Right ventricle myocardium superior (tissue), 1 donor: ENCODE results near the gene TRIM71. TPM values are rescaled to one million over a fixed set of nuclear protein-coding genes. Genes with fewer than 3 reads are reported as not detected.
"Not testable (repeated sequence)": the region's sequence is repeated elsewhere in the genome, so short reads cannot be mapped to it uniquely, and the experiment has no call there.

Experiments
- ATAC-seq: fragments of 200-7000 bp; cut with Tn5 transposase; one replicate; pipeline ENCODE4 v1.9.1; 2020; ENCODE audit warnings: mild to moderate bottlenecking; ENCODE audit not compliant: poor library complexity
- DNase-seq: peaks from one replicate; pipeline ENCODE4 v3.0.0-alpha.2; 2020
- intact Hi-C: fragments of 100-400 bp; cut with DNase I; formaldehyde crosslinking; loops from one replicate; pipeline ENCODE4 v1.11.2; 2022
- total RNA-seq: library from RNA; stranded (reverse); fragmentation: NEBNext Ultra II Directional; extraction: Animal tissue kit (Norgen Biotek cat#: 25700); gene quantifications from one replicate; pipeline ENCODE4 v1.2.1, GENCODE V29; 2021
- donor health status: DM: no; HTN: yes; CAD: no; lungs with severe emphysema.

The TRIM71 gene
- total RNA-seq, 1 donor from 2014 or later = not detected

DNA sequence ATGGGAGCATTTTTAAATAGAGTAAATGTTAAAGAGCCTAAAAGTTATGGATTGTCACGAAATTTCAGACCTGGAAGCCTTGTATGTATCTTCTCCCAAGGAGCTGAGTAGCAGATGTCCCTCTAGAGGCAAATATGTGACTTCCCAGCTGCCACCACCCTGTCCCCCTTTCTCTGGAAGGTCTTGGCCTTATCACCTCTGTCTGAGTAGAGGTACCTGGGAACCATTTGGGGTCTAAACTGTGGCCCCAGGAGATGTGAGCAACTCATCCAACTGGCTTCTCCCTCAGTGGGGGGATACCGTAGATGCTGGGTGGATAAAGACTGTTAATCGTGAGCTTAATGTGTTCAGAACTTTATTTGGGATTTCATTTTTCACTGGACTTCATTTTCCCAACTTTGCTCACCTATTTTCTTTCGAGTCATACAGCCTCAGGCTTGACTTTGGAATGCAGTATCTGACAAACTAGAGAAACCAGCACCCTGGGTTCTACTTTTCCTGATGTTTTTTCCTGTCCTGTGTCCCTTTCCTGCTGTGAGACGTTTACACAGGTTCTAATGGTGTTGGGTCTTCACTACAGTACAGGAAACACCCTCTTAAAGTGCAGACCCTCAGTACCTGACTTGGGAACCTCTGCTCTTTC, 80.3 kb downstream of the TRIM71 start:
- intact Hi-C loops = no loop called here
- ATAC-seq = no peak
- DNase-seq = no peak

DNA sequence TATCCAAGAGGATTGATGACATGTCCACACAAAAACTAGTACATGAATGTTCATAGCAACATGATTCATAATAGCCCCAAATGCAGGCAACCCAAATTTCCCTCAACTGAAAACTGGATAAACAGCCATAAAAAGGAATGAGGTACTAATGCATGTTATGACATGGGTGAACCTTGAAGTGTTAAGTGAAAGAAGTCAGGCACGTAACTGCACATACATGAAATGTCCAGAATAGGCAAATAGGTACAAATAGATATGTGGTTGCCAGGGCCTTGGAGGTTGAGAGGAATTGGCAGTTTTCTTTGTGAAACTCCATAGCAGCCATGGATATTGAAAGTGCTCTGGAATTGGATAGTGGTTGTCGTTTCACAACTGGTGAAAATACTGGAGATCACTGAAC, 81.5 kb downstream of the TRIM71 start:
- intact Hi-C loops = no loop called here
- no peak for ATAC-seq
- DNase-seq = no peak

DNA sequence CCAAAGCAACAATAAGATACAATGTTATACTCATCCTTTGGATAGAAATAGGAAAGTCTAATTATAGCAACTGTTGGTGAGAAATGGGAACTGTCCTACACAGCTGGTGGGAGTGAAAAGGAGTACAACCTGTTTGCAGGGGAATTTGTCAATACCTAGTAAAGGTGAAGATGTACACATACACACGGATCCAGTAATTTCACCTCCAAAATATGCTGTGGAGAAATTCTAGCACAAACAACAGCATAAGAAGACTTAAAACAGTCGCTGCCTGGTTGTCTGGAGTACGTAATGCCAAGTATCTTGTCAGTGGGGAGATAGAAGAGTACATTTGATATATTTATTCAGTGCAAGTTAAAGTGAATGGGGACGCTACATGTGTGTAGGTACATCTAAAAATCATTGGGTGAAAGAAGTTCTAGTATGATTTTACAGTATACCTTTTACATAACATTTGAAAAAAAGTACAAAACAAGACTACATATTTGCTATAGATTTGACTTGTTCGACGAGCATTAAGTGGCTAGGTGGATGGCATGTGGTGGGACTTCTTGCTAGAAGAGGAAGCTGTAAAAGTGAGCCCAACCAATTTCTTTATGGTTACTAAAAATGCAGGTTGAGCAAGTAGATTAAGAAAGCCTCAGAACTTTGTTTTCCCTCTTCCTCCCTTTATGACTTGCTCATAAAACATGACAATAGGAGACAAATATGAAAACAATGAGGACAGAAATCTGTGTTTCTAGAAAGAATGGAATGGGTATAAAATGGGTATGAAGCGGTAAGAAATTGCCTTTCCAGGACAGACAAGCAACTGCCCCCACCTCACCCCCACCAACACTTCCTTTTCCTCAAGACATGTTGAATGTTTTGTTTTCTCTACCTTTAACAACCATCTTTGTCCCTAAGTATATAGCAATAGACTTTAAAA, 83.5 kb downstream of the TRIM71 start:
- intact Hi-C loops = no loop called here
- DNase-seq = no peak
- no peak for ATAC-seq

DNA sequence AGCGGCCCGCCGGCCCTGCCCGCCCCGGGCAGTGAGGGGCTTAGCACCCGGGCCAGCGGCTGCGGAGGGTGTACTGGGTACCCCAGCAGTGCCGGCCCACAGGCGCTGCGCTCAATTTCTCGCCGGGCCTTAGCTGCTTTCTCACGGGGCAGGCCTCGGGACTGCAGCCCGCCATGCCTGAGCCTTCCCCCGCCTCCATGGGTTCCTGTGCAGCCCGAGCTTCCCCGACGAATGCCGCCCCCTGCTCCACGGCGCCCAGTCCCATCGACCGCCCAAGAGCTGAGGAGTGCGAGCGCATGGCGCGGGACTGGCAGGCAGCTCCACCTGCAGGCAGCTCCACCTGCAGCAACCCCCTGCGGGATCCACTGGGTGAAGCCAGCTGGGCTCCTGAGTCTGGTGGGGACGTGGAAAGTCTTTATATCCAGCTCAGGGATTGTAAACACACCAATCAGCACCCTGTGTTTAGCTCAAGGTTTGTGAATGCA, 85.1 kb downstream of the TRIM71 start:
- ATAC-seq, intact Hi-C loops, DNase-seq: not testable (repeated sequence)

DNA sequence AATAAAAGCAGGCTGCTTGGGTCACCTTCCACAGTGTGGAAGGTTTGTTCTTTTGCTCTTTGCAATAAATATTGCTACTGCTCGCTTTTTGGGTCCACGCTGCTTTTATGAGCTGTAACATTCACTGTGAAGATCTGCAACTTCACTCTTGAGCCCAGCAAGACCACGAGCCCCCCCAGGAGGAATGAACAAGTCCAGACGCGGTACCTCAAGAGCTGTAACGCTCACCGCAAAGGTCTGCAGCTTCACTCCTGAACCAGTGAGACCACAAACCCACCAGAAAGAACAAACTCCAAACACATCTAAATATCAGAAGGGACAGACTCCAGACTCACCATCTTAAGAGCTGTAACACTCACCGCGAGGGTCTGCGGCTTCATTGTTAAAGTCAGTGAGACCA, 86.2 kb downstream of the TRIM71 start:
- ATAC-seq = no peak
- intact Hi-C loops = no loop called here

DNA sequence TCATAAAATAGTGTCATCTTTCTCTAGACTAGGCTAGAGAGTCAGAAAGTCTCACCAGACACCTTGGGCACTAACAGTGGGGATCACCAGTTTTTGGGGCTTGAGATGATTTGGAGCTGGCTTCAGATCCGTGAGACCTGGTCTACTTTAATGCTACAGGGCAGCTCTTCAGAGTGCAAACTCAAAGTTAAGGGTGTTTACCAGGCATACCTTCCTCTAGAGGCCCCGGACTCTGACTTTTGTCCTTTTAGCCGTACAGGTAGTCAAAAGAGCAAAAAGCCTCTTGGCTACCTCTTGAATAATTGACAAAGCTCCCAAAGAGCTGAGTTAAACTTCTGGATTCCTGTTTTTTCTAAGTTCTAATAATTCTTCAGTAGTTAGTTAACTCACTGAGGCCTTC, 92.2 kb downstream of the TRIM71 start:
- intact Hi-C loops = no loop called here
- ATAC-seq = no peak

More for the DNA sequence above, 86.2 kb downstream of the TRIM71 start:
- DNase-seq = no peak

DNA sequence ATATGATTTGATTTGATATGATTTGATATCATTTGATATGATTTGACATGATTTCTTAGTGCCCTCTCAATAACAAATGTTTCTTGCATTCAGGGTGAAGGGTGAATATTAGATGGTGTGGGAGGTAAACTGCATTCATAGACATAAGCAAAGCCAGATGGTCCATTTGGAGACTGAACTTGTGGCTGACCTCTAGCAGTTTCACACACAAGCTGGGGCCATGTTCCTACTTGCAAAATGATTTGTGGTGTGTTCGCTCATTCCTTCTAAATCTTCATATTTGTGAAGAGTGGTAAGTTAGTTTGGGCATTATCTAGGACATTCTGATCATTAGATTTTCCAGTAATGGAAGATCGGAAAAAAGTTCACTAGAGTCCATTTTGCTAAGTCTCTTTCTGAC, 93.2 kb downstream of the TRIM71 start:
- DNase-seq (no peak), ATAC-seq (no peak)
- intact Hi-C loops = no loop called here

More for the DNA sequence above, 92.2 kb downstream of the TRIM71 start:
- no peak for DNase-seq

DNA sequence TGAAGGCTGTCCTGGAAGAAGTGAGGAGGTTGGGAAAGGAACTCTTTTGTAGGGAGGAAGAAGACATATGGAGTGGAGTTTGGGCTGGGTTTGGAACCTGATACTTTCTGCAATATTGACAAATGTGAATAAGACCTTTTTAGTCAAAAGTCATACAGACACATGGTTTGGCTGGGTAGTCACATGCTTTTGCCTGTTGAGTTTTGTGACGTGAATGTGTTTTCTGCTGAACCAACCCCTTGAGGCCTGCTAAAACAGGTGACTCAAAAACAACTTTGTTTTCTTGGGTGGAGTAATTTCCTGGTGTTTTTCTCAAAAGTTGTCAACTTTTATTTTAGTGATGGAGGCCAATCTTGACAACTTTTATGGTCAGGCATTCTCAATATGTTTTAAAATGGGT, 94.2 kb downstream of the TRIM71 start:
- intact Hi-C loops = no loop called here
- no peak for ATAC-seq
- DNase-seq = no peak

DNA sequence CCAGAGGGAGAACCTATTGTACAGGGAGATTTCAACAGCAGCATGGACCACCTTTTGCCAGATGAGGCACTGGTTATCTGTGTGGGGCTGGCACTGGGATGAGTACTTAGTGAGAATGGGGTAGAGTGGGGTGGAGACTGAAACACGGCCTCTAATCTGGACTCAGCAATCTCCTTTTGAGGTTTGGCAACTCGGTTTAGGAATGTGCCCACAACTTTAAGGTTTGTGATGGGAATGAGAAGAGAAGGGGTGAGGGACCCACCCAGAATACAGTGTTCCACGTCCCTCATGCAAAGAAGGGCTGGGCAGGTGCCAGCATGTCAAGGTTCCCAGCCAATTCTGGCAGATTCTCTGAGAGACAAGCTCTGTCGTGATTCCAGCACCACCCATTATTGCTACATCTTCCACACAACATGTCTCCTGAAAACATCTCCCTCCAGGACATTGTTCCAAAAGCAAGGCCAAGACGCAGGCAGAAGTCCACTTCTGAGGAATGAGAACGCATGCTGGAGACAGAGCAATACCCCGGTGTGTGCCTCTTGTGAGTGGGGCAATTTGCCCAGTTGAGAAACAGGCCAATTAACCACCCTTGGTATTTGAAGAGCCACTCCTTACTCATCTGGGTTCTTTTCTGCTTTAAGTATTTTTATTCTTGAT, 96.1 kb downstream of the TRIM71 start:
- intact Hi-C loops = no loop called here
- peak; percentile 89 for ATAC-seq
- peak; percentile 73 for DNase-seq

DNA sequence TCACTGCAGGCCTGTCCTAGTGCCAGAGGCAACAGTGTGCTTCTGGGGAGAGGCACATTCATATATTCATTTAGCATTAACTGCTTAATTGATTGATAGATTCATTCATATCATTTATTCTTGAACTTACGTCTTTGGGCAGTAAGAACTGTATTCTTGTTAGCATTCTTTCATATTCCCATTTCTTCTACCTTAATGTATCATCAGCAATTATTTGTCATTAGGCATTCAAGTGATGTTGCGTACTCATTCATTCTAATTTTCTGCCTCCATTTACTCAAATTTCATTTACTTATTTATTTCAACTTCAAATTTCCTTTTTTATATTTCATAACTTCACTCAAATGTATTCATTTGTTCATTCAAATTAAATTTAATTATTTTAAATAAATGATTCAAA, 102.1 kb downstream of the TRIM71 start:
- ATAC-seq (no peak), DNase-seq (no peak)
- intact Hi-C loops = no loop called here

DNA sequence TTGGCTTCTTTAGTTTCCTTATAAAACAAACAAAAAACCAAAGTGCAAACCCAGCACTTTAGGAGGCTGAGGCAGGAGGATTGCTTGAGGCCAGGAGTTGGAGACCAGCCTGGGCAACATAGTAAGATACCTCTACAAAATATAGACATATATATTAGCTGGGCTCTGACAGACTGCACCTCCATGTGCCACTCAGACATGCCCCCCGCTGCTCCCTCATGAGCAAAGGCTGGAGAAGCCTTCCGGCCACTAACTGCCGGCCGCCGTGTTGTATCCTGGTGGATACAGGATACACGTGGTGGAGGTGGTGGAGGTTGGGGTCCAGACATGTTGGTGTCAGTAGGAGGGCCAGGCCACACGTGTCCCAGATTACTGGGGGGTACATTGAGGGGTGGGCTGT, 104.3 kb downstream of the TRIM71 start:
- no peak for ATAC-seq
- DNase-seq = no peak
- intact Hi-C loops = no loop called here

DNA sequence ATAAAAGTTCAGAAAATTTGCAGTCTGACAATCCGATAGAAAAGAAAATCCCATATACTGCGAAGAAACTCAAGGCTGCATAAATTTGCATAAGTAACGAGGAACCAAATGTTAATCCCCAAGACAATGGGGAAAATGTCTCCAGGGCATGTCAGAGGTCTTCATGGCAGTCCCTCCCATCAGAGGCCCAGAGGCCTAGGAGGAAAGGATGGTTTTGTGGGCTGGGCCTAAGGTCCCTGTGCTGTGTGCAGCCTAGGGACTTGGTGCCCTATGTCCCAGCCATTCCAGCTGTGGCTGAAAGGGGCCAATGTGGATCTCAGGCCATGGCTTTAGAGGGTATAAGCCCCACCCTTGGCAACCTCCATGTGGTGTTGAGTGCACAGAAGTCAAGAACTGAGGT, 112.4 kb downstream of the TRIM71 start:
- intact Hi-C loops = loop anchor here (10.0 kb wide), 1 partner anchor 195 kb away; no protein-coding TSS in a partner anchor
- ATAC-seq (no peak), DNase-seq (no peak)

DNA sequence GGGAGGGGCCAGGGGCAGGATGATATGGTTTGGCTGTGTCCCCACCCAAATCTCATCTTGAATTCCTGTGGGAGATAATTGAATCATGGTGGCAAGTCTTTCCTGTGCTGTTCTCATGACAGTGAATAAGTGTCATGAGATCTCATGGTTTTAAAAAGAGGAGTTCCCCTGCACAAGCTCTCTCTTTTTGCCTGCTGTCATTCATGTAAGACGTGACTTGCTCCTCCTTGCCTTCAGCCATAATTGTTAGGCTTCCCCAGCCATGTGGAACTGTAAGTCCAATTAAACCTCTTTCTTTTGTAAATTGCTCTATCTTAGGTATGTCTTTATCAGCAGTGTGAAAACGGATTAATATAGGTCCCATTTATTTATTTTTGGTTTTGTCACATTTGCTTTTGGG, 113.5 kb downstream of the TRIM71 start:
- intact Hi-C loops = loop anchor here (10.0 kb wide), 1 partner anchor 196 kb away; no protein-coding TSS in a partner anchor
- ATAC-seq, DNase-seq: not testable (repeated sequence)

DNA sequence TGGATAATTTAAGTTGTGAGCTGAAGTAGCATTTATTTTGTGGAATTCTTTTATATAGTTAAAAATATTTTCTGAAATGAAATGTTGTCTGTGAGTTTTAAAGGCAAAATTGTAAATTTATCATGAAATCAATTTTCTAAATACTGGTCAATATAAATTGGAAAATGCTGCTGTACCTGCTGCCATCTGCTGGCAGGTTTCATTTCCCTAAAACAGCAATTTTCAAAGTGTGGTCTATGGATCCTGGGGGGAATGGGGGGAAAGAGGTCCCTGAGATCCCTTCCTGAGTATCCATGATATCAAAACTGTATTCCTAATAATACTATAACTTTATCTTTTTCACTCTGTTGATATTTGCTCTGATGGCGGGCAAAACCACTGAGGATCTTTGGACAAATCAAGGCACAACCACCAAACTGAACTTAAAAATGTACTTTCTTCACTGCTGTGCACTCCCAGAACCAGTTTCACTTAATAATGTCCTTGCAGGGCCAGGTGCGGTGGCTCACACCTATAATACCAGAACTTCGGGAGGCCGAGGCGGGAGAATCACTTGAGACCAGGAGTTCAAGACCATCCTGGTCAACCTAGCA, 116.4 kb downstream of the TRIM71 start:
- ATAC-seq = no peak
- no peak for DNase-seq
- intact Hi-C loops = loop anchor here (10.0 kb wide), 1 partner anchor 199 kb away; no protein-coding TSS in a partner anchor

DNA sequence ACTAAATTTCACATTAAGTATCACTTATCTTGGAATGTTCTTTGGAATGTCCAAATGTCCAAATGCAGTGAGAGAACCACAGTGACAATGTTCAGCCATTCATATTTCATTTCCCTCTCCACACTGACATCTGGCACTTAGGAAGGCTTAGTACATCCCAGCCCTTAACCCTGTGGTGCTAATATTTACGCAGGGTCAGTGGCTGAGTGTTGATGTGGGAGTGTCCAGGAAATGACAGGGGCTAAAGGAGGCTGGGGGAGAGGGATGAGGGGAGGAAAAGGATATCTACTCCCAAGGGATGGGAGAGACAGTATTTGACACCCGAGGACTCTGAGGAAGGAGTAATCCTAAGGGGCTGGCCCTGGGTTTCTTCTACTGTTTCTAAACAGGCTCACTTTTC, 119.5 kb downstream of the TRIM71 start:
- intact Hi-C loops = loop anchor here (10.0 kb wide), 1 partner anchor 203 kb away; no protein-coding TSS in a partner anchor
- ATAC-seq = no peak
- DNase-seq = no peak

DNA sequence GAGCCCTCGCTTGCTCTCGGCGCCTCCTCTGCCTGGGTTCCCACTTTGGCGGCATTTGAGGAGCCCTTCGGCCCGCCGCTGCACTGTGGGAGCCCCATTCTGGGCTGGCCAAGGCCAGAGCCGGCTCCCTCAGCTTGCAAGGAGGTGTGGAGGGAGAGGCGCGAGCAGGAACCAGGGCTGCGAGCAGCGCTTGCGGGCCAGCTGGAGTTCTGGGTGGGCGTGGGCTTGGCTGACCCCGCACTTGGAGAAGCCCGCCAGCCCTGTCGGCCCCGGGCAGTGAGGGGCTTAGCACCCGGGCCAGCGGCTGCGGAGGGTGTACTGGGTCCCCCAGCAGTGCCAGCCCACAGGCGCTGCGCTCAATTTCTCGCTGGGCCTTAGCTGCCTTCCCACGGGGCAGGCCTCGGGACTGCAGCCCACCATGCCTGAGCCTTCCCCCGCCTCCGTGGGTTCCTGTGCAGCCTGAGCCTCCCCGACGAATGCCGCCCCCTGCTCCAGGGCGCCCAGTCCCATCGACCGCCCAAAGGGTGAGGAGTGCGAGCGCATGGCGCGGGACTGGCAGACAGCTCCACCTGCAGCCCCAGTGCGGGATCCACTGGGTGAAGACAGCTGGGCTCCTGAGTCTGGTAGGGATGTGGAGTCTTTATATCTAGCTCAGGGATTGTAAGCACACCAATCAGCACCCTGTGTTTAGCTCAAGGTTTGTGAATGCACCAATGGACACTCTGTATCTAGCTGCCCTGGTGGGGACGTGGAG, 121.9 kb downstream of the TRIM71 start:
- DNase-seq, ATAC-seq: not testable (repeated sequence)
- intact Hi-C loops = loop anchor here (10.0 kb wide), 1 partner anchor 205 kb away; no protein-coding TSS in a partner anchor

DNA sequence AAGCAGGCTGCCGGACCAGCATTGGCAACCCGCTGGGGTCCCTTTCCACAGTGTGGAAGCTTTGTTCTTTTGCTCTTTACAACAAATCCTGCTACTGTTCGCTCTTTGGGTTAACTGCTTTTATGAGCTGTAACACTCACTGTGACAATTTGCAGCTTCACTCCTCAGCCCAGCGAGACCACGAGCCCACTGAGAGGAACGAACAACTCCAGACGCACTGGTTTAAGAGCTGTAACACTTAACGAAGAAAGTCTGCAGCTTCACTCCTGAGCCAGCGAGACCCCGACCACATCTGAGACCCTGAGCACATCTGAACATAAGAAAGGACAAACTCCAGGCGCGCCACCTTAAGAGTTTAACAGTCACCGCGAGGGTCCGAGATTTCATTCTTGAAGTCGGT, 122.9 kb downstream of the TRIM71 start:
- no peak for ATAC-seq
- intact Hi-C loops = no loop called here
- no peak for DNase-seq

DNA sequence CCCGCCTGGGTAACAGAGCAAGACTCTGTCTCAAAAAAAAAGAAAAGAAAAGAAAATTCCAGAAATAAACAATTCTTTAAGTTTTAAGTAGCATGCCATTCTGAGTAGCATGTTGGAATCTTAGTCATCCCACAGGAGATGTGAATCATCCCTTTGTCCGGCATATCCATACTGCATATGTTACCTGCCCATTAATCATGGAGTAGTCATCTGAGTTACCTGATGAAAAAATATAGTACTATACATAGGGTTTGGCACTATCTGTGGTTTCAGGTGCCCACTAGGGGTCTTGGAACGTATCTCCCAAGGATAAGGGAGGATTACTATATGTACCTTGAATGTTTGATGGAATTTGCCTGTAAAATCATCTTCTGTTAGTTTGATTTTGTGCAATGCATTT, 127.3 kb downstream of the TRIM71 start:
- intact Hi-C loops = no loop called here
- DNase-seq = no peak
- ATAC-seq = no peak
